AG08395 (cell line): ENCODE measurements around the gene UTF1.
"Not testable (repeated sequence)": the region's sequence is repeated elsewhere in the genome, so short reads cannot be mapped to it uniquely, and the experiment has no call there.

Experiments used
- DNase-seq: peaks from one replicate; pipeline ENCODE4 v3.0.0; 2012; ENCODE audit warnings: mixed read lengths, low spot score

Gene UTF1

GRCh38 chr10:133209641-133210040 lies 20.4 kb upstream of the UTF1 start:
- DNase-seq: no peak

GRCh38 chr10:133210398-133211140 lies 19.4 kb upstream of the UTF1 start:
- DNase-seq: no peak

DNA sequence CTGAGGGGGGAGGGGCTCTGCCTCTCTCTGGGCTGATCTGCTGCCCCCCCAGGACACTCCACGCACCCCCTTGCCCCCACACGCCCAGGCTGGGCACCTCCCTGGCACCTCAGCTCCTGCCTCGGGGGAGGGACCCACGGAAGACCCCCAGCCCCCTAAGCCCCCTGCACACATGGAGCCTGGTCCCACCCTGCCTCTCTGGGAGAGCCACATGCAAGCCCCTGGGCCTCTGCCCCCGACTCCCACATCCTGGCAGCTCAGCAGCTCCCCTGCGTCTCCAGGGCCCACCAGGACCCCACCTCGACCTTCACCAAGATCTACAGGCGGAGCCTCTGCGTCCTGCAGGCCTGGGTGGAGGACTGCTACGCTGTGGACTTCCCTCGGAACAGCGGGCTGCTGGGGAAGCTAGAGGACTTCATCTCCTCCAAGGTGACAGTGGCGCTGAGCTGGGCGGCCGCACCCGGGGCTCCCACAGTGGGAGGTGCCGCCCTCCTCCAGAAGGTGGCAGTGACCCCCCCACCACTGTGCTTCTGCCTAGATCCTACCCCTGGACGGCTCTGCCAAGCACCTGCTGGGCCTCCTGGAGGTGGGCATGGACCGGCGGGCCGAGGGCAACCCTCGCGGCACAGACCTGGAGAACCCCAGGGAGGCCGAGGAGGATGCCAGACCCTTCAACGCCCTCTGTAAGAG lies 18.7 kb upstream of the UTF1 start:
- no peak for DNase-seq

- DNase-seq: no peak
Measured at GRCh38 chr10:133211959-133212852, 17.8 kb upstream of the UTF1 start.

- DNase-seq: no peak
Measured at GRCh38 chr10:133212853-133213494, 17.0 kb upstream of the UTF1 start.

DNA sequence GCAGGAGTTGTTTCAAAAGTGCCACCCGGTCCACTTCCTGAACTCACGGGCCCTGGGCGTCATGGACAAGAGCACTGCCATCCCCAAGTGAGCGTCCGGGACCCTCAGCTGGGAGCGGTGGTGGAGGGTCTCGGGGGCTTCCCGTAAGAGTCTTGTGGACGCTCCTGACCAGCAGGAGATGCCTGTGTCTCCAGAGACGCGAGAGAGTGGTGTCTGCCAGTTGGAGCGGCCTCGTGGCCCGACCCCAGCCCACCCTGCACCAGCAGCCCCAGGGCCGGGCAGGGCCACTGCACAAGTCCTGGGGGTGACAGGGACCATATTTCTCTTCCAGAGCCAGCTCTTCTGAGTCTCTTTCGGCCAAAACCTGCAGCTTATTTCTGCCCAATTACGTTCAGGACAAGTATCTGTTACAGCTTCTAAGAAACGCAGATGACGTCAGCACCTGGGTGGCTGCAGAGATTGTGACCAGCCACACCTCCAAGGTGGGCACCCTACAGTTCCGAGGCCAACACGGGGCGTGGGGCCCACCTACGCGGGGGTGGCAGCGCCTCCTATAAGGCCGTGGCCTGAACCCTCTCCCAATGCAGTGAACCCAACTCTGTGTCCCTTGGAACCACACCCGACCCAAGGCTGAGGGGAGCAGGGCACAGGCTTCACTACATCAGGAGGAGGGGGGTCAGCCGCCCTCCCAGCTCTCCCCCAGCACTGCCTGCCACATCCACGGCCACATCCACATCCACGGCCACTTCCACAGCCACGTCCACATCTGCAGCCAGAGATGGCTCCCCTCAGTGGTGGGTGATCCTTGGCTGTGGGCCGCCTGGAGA lies 16.2 kb upstream of the UTF1 start:
- no peak for DNase-seq

DNA sequence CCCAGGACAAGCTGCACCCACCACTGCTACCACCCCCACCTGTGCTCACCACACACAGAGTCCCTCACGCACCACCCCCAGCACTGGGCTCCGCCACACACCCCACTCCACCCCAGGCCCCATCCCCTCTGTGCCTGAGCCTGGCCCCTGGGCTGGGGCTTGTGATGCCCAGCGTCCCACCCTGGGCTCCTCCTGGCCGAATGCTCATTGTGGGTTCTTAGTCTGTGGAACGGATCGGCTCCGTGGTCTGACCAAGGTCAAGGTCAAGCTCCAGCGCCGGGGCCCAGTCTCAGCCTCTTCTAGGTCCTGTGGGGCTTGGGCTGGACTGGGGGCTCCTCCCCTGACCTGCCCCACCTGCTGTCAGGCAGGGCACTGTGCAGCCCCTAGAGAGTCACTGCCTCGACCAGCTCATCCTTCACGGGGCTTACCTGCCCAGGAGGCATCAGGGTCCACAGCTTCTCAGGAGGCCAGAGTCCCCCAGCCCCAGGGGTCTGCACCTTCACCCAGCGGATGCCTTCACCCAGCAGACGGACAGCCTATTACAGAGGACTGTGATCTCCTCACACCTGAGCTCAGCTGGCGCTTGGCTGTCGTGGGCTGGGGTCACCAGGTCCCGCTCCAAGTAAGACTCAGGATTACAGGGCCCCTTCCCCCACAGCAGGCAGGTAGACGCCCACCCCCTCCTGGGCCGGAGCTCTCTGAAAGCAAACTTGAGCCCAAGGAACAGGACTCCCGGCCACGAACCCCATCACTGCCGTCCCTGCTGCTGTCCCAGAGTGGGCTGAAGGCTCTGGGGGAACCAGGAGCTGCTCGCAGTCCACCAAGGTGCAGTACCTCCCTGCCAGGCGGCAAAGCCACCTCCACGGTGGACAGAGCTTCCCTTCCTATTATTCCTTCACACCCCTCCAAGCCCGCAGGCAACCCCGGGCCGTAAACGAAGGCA lies 15.3 kb upstream of the UTF1 start:
- DNase-seq: no peak

DNA sequence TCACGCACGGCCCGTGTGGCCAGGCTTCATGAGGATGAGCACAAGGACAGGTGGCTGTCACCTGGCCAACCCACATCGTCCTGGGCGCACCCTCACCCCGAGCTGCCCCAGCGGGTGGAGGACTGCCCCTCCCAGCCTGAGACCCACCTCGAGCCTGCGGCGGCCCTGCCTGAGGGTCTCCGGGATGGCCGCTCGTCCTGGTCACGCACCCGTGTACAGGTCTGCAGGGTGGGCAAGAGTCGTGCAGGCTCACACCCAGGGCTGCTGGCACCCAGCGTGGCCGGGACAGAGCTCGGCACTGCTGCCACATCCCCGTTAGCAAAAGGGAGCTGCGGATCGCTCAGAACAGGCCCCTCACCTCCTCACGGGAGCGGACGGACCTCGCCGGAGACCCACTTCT lies 14.4 kb upstream of the UTF1 start:
- no peak for DNase-seq

- DNase-seq: no peak
Measured at GRCh38 chr10:133216776-133217175, 13.2 kb upstream of the UTF1 start.

DNA sequence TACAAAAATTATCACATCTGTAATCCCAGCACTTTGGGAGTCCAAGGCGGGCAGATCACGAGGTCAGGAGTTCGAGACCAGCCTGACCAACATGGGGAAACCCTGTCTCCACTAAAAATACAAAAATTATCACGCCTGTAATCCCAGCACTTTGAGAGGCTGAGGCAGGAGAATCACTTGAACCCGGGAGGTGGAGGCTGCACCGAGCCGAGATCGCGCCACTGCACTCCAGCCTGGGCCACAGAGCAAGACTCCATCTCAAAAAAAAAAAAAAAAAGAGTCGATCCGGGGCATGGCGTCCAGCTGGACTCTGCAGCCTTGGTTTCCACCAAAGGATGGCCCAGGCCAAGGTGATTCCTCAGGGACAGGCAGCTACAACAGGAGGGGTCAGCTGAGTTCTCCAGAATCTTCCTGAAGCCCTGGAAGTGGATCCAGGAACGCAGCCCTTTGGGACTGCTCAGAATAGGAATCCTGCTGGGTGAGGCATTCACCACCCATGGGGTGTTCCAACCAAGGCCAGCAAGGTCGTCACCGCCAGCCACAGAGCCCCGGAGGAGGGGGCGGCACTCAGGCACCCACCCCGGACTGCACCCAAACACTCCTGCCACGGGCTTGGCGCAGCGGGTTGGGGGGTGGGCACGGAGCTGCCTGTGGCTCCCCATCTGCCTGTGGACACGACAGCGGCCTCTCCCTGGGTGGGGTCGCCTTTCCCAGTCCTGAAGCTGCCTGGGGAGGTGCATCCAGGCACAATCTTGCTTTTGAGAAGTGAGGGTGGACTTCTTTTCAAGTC lies 12.0 kb upstream of the UTF1 start:
- no peak for DNase-seq

- no peak for DNase-seq
Measured at GRCh38 chr10:133218891-133219290, 11.1 kb upstream of the UTF1 start.

- DNase-seq: no peak
Measured at GRCh38 chr10:133219782-133220181, 10.2 kb upstream of the UTF1 start.

GRCh38 chr10:133221331-133221730 lies 8.7 kb upstream of the UTF1 start:
- DNase-seq: no peak

GRCh38 chr10:133221756-133222155 lies 8.3 kb upstream of the UTF1 start:
- DNase-seq: not testable (repeated sequence)

- DNase-seq: no peak
Measured at GRCh38 chr10:133224076-133224475, 5.9 kb upstream of the UTF1 start.

- DNase-seq: no peak
Measured at GRCh38 chr10:133224756-133225372, 5.2 kb upstream of the UTF1 start.

GRCh38 chr10:133225707-133226191 lies 4.3 kb upstream of the UTF1 start:
- no peak for DNase-seq

DNA sequence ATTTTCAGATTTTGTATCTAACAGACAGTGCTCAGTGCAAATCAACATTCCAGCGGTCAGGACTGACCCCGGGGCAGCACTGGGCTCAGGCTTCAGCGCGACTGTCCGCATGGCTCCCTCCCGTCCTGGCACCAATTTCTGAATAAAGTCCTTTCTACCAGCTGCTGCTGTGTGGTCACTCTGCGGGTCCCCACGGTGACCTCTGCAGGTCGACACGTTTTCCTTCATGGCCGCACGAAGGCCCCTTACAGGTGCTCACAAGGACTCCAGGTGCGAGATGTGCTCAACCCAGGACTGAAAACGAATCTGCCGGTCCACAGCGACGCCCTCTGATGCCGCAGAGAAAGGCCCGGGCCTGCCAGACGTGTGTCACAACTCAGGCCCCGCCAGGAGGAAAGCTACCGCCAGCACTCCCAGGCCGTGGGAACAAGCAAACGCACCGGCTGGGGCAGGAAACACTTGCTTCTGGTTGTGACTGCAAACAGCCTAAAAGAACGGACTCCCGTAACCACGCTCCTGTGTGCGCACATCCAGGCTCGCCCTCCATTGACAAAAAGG lies 3.7 kb upstream of the UTF1 start:
- no peak for DNase-seq
